Measurements from ENCODE around the gene ACY1.

ACY1 gene

GRCh38 chr3:51966922-51967383 is 16.4 kb upstream of the ACY1 start:
- Histone ChIP-seq H3F3A (ENCODE audit: insufficient read depth, low read length) (peaks cover 3% of the 10 kb centered on the region; the same call in 1 of the 2 replicates), H3K9me2 (replicated peaks; ENCODE audit: insufficient read depth, low read length) (no peaks in the 10 kb centered on the region), H3K4me1 (ENCODE audit: low read length) (0 out of 2 replicates have a peak, but pooled peaks cover 4% of the 10 kb centered on the region), H3K4me3 (ENCODE audit: low read length) (peak overlapping the region; percentile 69), H3K9ac (ENCODE audit: low read length) (peak overlapping the region; percentile 63; the same call in 1 of the 2 replicates), H4K20me1 (ENCODE audit: insufficient read depth, low read length) (no peaks in the 10 kb centered on the region), H2AFZ (ENCODE audit: low read length) (peak overlapping the region; percentile 85), H3K27ac (ENCODE audit: low read length) (no peak overlapping the region), H3K9me3 (replicated peaks; ENCODE audit: insufficient read depth, low read length) (no peaks in the 10 kb centered on the region), H3K27me3 (replicated peaks; ENCODE audit: insufficient read depth, low read length) (no peaks in the 10 kb centered on the region), H3K79me2 (ENCODE audit: low read length) (no peaks in the 10 kb centered on the region), H3K36me3 (replicated peaks; ENCODE audit: insufficient read depth, low read length) (no peaks in the 10 kb centered on the region), H3K4me2 (ENCODE audit: low read depth, low read length) (peak overlapping the region; percentile 80)
- TF ChIP-seq CTCF (IDR thresholded peaks at IDR 0.05; ENCODE audit: low read length) (no peak), EZH2phosphoT487 (IDR thresholded peaks at IDR 0.05; ENCODE audit: low read length) (no peak), EZH2 (optimal IDR thresholded peaks at IDR 0.05; ENCODE audit: low read depth, low read length) (no peak)
- DNase-seq, result no peak

GRCh38 chr3:51967384-51968169 is 15.8 kb upstream of the ACY1 start, which contains the start of gene PCBP4:
PCBP4 (minus strand) TSS chr3:51967454; CDS start chr3:51961240, 6,214 bp downstream.
- Histone ChIP-seq H3K4me3 (ENCODE audit: low read length) (peak within 1 kb of the TSS; percentile 69), H3K4me2 (ENCODE audit: low read depth, low read length) (peak within 1 kb of the TSS; percentile 95), H3K36me3 (replicated peaks; ENCODE audit: insufficient read depth, low read length) (no peaks in the 10 kb centered on the region), H2AFZ (ENCODE audit: low read length) (peak within 1 kb of the TSS; percentile 85), H3K9ac (ENCODE audit: low read length) (peak within 1 kb of the TSS; percentile 63; the same call in 1 of the 2 replicates), H3K9me2 (replicated peaks; ENCODE audit: insufficient read depth, low read length) (no peaks in the 10 kb centered on the region), H3K4me1 (ENCODE audit: low read length) (0 out of 2 replicates have a peak, but pooled peaks cover 4% of the 10 kb centered on the region), H3K27me3 (replicated peaks; ENCODE audit: insufficient read depth, low read length) (no peaks in the 10 kb centered on the region), H3F3A (ENCODE audit: insufficient read depth, low read length) (peaks cover 3% of the 10 kb centered on the region; the same call in 1 of the 2 replicates), H3K79me2 (ENCODE audit: low read length) (no peaks in the 10 kb centered on the region), H4K20me1 (ENCODE audit: insufficient read depth, low read length) (no peaks in the 10 kb centered on the region), H3K9me3 (replicated peaks; ENCODE audit: insufficient read depth, low read length) (no peaks in the 10 kb centered on the region), H3K27ac (ENCODE audit: low read length) (no peak within 1 kb of the TSS)
- TF ChIP-seq CTCF (IDR thresholded peaks at IDR 0.05; ENCODE audit: low read length) (no peak), EZH2 (optimal IDR thresholded peaks at IDR 0.05; ENCODE audit: low read depth, low read length) (no peak), EZH2phosphoT487 (IDR thresholded peaks at IDR 0.05; ENCODE audit: low read length) (no peak)
- DNase-seq, result peak; percentile 40

GRCh38 chr3:51968170-51968775 is 15.1 kb upstream of the ACY1 start:
- Histone ChIP-seq H3K4me1 (ENCODE audit: low read length) (0 out of 2 replicates have a peak, but pooled peaks cover 4% of the 10 kb centered on the region), H3K4me3 (ENCODE audit: low read length) (peak overlapping the region; percentile 69), H3K27me3 (replicated peaks; ENCODE audit: insufficient read depth, low read length) (no peaks in the 10 kb centered on the region), H4K20me1 (ENCODE audit: insufficient read depth, low read length) (no peaks in the 10 kb centered on the region), H3K9ac (ENCODE audit: low read length) (peak overlapping the region; percentile 50; the same call in 1 of the 2 replicates), H2AFZ (ENCODE audit: low read length) (0 out of 2 replicates have a peak overlapping the region, but pooled peaks have one; percentile 58), H3K9me3 (replicated peaks; ENCODE audit: insufficient read depth, low read length) (no peaks in the 10 kb centered on the region), H3K9me2 (replicated peaks; ENCODE audit: insufficient read depth, low read length) (no peaks in the 10 kb centered on the region), H3K79me2 (ENCODE audit: low read length) (peaks cover 1% of the 10 kb centered on the region; the same call in 1 of the 2 replicates), H3K36me3 (replicated peaks; ENCODE audit: insufficient read depth, low read length) (no peaks in the 10 kb centered on the region), H3K4me2 (ENCODE audit: low read depth, low read length) (peak overlapping the region; percentile 95), H3F3A (ENCODE audit: insufficient read depth, low read length) (peaks cover 3% of the 10 kb centered on the region; the same call in 1 of the 2 replicates), H3K27ac (ENCODE audit: low read length) (no peak overlapping the region)
- no peak for TF ChIP-seq EZH2phosphoT487 (IDR thresholded peaks at IDR 0.05; ENCODE audit: low read length)
- TF ChIP-seq EZH2 (optimal IDR thresholded peaks at IDR 0.05; ENCODE audit: low read depth, low read length), result no peak
- no peak for TF ChIP-seq CTCF (IDR thresholded peaks at IDR 0.05; ENCODE audit: low read length)
- DNase-seq, result no peak

Measured in MM.1S (cell line).